Vagina (tissue), 2 donors: Measurements from ENCODE around the gene LTO1. TPM values are rescaled to one million over a fixed set of nuclear protein-coding genes. Genes with fewer than 3 reads are reported as not detected.

Source experiments
- DNase-seq, 2 donors: peaks; one replicate each; pipeline ENCODE4 v3.0.0-alpha.2; 2017; ENCODE audit errors: extremely low spot score in 2 of 2
- H3K27ac ChIP-seq: fragments of 200-600 bp; sonication (generic); one replicate; pipeline ENCODE4 v1.5.1; 2019
- H3K27me3 ChIP-seq: fragments of 200-600 bp; sonication (generic); one replicate; pipeline ENCODE4 v1.5.1; 2019
- H3K36me3 ChIP-seq, 2 donors: fragments of 200-600 bp; sonication (generic); one replicate each; pipeline ENCODE4 v1.5.1; 2017 to 2019
- H3K4me1 ChIP-seq: fragments of 200-600 bp; sonication (generic); one replicate; pipeline ENCODE4 v1.5.1; 2019
- H3K4me3 ChIP-seq, 2 donors: fragments of 200-600 bp; sonication (generic); 1 replicate in 1 of 2; 2 replicates in 1 of 2; pipeline ENCODE4 v1.5.1; 2016 to 2019
- H3K9me3 ChIP-seq: fragments of 200-600 bp; sonication (generic); one replicate; pipeline ENCODE4 v1.5.1; 2019
- CTCF ChIP-seq, 3 experiments: fragments of 450-650 bp in 2 of 3; fragments of 200-600 bp in 1 of 3; sonication (generic) in 1 of 3; IDR thresholded peaks; one replicate each; pipeline ENCODE4 v1.5.1; 2017 to 2019; ENCODE audit warnings: antibody characterized with exemption in 3 of 3, mild to moderate bottlenecking in 2 of 3, moderate library complexity in 2 of 3
- POLR2A ChIP-seq, 2 donors: fragments of 450-650 bp; IDR thresholded peaks; one replicate each; pipeline ENCODE4 v1.6.1; 2017; ENCODE audit warnings: antibody characterized with exemption in 2 of 2, mild to moderate bottlenecking in 2 of 2, moderate library complexity in 2 of 2
- POLR2AphosphoS5 ChIP-seq, 2 donors: sonication (generic); formaldehyde crosslinking; IDR thresholded peaks; one replicate each; pipeline ENCODE4 v1.9.0; 2017; ENCODE audit warnings: antibody characterized with exemption in 2 of 2, mild to moderate bottlenecking in 2 of 2, low read depth in 1 of 2; ENCODE audit not compliant: insufficient read depth in 1 of 2
- intact Hi-C: fragments of 100-400 bp; cut with DNase I; formaldehyde crosslinking; loops from one replicate; pipeline ENCODE4 v1.15.1; 2023
- total RNA-seq: library from RNA; depleted of rRNA; stranded (reverse); fragments of >200 nt; gene quantifications from one replicate; pipeline ENCODE4 v1.2.3, GENCODE V29; 2016

LTO1 gene
- total RNA-seq, 1 donor from 2014 or later: 15.7 TPM

DNA sequence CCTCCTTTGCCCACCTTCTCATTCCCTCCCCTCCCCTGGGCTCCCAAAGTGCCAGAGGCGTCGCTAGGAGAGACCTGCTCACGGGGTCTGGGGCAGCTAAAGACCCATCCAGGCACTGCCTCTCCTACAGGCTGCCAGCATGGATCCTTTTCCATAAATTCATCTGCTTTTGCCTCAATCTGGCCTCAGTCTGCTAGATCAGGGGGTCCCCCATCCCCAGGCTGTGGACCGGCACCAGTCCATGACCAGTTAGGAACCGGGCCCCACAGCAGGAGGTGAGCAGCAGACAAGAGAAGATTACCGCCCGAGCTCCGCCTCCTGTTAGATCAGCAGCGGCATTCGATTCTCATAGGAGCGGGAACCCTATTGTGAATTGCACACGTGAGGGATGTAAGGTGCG is 12.3 kb downstream of the LTO1 start:
- H3K4me1 ChIP-seq: peaks cover 3% of the 10 kb centered on the region
- DNase-seq: no peak
- no peaks in the 10 kb centered on the region for H3K27me3 ChIP-seq
- no peaks in the 10 kb centered on the region for H3K9me3 ChIP-seq
- no peak overlapping the region for H3K4me3 ChIP-seq
- TF ChIP-seq POLR2A (IDR thresholded peaks at IDR 0.05): no peak
- TF ChIP-seq POLR2AphosphoS5 (IDR thresholded peaks at IDR 0.05; ENCODE audit: insufficient read depth in 1 of 2, low read depth in 1 of 2): no peak
- no peak for TF ChIP-seq CTCF (IDR thresholded peaks at IDR 0.05)
- H3K36me3 ChIP-seq: peaks cover 0 to 8% of the 10 kb centered on the region in 2 donors
- no peak overlapping the region for H3K27ac ChIP-seq
- intact Hi-C loops: no loop called here

DNA sequence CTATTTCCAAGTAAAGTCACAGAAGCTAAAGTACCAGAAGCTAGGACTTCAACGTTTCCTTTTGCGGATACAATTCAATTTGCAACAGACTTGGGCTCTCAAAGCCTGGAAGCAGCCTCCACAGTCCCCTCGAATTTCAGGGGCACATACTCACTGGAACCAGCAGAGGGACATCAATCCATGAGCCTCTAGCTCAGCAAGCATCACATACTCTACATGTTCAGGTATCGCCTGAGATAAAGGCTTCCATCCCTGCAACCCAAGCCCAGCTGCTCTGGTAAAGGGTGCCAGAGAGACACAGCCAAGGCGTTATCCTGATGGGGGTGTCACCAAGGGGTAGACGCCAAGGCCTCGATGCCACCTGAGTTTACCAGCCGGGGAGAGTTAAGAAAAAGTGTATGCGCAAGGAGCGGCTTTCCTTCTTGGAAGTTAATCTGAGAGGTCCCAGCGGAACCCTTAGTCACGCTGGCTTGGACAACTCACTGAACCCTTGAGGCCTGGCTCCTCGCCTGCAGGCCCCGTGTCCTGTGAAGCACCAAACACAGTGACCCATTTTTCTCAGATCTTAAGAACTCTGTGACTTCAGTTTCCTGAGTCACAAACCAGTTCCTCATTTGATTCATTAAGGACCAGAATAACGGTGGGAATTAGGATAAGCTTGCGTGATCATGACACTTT is 13.0 kb downstream of the LTO1 start:
- TF ChIP-seq POLR2AphosphoS5 (IDR thresholded peaks at IDR 0.05; ENCODE audit: insufficient read depth in 1 of 2, low read depth in 1 of 2): no peak
- TF ChIP-seq CTCF (IDR thresholded peaks at IDR 0.05): no peak
- no peak for TF ChIP-seq POLR2A (IDR thresholded peaks at IDR 0.05)
- Histone ChIP-seq H3K27me3 (no peaks in the 10 kb centered on the region), H3K4me3 (no peak overlapping the region), H3K4me1 (no peaks in the 10 kb centered on the region), H3K9me3 (no peaks in the 10 kb centered on the region), H3K36me3 (peaks cover 0 to 8% of the 10 kb centered on the region in 2 donors), H3K27ac (no peak overlapping the region)
- DNase-seq: no peak
- intact Hi-C loops: no loop called here

DNA sequence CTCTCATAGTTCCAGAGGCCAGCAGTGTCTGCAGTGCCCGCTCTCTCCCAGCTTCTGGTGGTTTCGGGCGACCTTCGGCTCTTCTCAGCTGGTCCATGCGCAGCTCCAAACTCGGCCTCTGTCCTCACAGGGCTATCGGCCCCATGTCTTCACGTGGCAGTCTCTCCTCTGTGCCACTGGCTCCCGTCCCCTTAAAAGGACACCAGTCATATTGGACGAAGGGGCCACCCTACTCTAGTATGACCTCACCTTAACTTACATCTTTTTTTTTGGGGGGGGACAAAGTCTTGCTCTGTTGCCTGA is 13.8 kb downstream of the LTO1 start:
- Histone ChIP-seq H3K9me3 (no peaks in the 10 kb centered on the region), H3K4me1 (no peaks in the 10 kb centered on the region), H3K27me3 (no peaks in the 10 kb centered on the region), H3K4me3 (no peak overlapping the region), H3K27ac (no peak overlapping the region), H3K36me3 (peaks cover 0 to 8% of the 10 kb centered on the region in 2 donors)
- DNase-seq: no peak
- TF ChIP-seq CTCF (IDR thresholded peaks at IDR 0.05) (no peak), POLR2A (IDR thresholded peaks at IDR 0.05) (no peak), POLR2AphosphoS5 (IDR thresholded peaks at IDR 0.05; ENCODE audit: insufficient read depth in 1 of 2, low read depth in 1 of 2) (no peak)
- intact Hi-C loops: no loop called here

DNA sequence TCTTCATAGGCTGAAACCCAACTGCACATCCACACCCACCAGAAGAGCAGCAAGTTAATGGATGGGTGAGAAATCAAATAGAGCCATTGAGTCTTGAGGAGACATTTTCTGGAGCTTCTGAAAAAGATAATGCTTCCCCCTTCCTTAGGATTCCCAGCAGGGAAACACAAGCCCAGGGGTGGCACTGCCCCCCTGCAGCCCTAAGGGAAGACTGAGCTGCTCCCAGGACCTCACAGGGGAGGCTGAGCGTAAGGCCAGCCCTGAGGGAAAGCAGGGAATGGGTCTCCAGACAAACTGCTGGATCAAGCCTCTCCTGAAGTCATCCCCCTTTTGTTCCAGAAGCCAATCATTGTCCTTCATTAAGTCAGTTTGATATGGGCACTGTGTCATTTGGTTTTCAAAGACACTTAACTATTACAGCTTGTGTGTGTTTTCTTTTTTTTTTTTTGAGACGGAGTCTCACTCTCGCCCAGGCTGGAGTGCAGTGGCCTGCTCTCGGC is 15.1 kb downstream of the LTO1 start:
- Histone ChIP-seq H3K4me3 (no peak overlapping the region), H3K27me3 (no peaks in the 10 kb centered on the region), H3K9me3 (no peaks in the 10 kb centered on the region), H3K36me3 (peaks cover 0 to 6% of the 10 kb centered on the region in 2 donors), H3K4me1 (no peaks in the 10 kb centered on the region), H3K27ac (no peak overlapping the region)
- no peak for DNase-seq
- TF ChIP-seq POLR2AphosphoS5 (IDR thresholded peaks at IDR 0.05; ENCODE audit: insufficient read depth in 1 of 2, low read depth in 1 of 2) (no peak), CTCF (IDR thresholded peaks at IDR 0.05) (no peak), POLR2A (IDR thresholded peaks at IDR 0.05) (no peak)
- intact Hi-C loops: no loop called here

GRCh38 chr11:69659591-69659990 is 15.6 kb downstream of the LTO1 start:
- Histone ChIP-seq H3K9me3 (no peaks in the 10 kb centered on the region), H3K27me3 (no peaks in the 10 kb centered on the region), H3K27ac (no peak overlapping the region), H3K36me3 (peaks cover 0 to 1% of the 10 kb centered on the region in 2 donors), H3K4me1 (no peaks in the 10 kb centered on the region), H3K4me3 (no peak overlapping the region)
- DNase-seq: no peak
- no peak for TF ChIP-seq POLR2AphosphoS5 (IDR thresholded peaks at IDR 0.05; ENCODE audit: insufficient read depth in 1 of 2, low read depth in 1 of 2)
- no peak for TF ChIP-seq POLR2A (IDR thresholded peaks at IDR 0.05)
- no peak for TF ChIP-seq CTCF (IDR thresholded peaks at IDR 0.05)
- intact Hi-C loops: no loop called here
